OCI-LY1 (cell line): ENCODE results near the gene DSG1.

Source experiments
- H2AFZ ChIP-seq: fragments of 200-600 bp; sonication (generic), shearing (Covaris generic); 2 replicates; pipeline ENCODE4 v1.6.0; 2014; ENCODE audit warnings: antibody characterized with exemption, mild to moderate bottlenecking, low read length
- H3F3A ChIP-seq: fragments of 200-600 bp; sonication (generic), shearing (Covaris generic); 2 replicates; pipeline ENCODE4 v1.6.0; 2014; ENCODE audit warnings: mild to moderate bottlenecking, antibody characterized with exemption, low read length, moderate library complexity; ENCODE audit not compliant: insufficient read depth
- H3K27ac ChIP-seq: fragments of 200-600 bp; sonication (generic); 2 replicates; pipeline ENCODE4 v1.5.1; 2014; ENCODE audit warnings: low read length, mixed run types, mild to moderate bottlenecking, low read depth; ENCODE audit not compliant: poor library complexity, severe bottlenecking
- H3K27me3 ChIP-seq: fragments of 200-600 bp; sonication (generic); 2 replicates; pipeline ENCODE4 v1.6.0; 2014; ENCODE audit warnings: antibody characterized with exemption, mild to moderate bottlenecking, low read length, moderate library complexity; ENCODE audit not compliant: insufficient read depth
- H3K36me3 ChIP-seq: fragments of 200-600 bp; sonication (generic); 2 replicates; pipeline ENCODE4 v1.6.1; 2014; ENCODE audit warnings: mild to moderate bottlenecking, antibody characterized with exemption, low read length, moderate library complexity, mixed read lengths; ENCODE audit not compliant: insufficient read depth
- H3K4me1 ChIP-seq: fragments of 200-600 bp; sonication (generic); 2 replicates; pipeline ENCODE4 v1.5.1; 2014; ENCODE audit warnings: mild to moderate bottlenecking, low read length, moderate library complexity; ENCODE audit not compliant: insufficient read depth, severe bottlenecking
- H3K4me2 ChIP-seq: fragments of 200-600 bp; sonication (generic), shearing (Covaris generic); 2 replicates; pipeline ENCODE4 v1.6.1; 2014; ENCODE audit warnings: low read length
- H3K4me3 ChIP-seq: fragments of 200-600 bp; sonication (generic); 2 replicates; pipeline ENCODE4 v1.5.1; 2014; ENCODE audit warnings: low read length, low read depth, mild to moderate bottlenecking, mixed read lengths; ENCODE audit not compliant: poor library complexity, severe bottlenecking
- H3K79me2 ChIP-seq: fragments of 200-600 bp; shearing (Covaris generic); 2 replicates; pipeline ENCODE4 v1.6.1; 2016; ENCODE audit warnings: mixed run types, low read length, mixed read lengths; ENCODE audit not compliant: insufficient read depth
- H3K9ac ChIP-seq: fragments of 200-600 bp; sonication (generic), shearing (Covaris generic); 2 replicates; pipeline ENCODE4 v1.6.1; 2014; ENCODE audit warnings: mild to moderate bottlenecking, low read length, mixed read lengths
- H3K9me2 ChIP-seq: fragments of 200-600 bp; sonication (generic), shearing (Covaris generic); 2 replicates; pipeline ENCODE4 v1.6.1; 2014; ENCODE audit warnings: low read depth, mild to moderate bottlenecking, low read length, mixed read lengths
- H3K9me3 ChIP-seq: fragments of 200-600 bp; shearing (Covaris generic); 2 replicates; pipeline ENCODE4 v1.6.1; 2014; ENCODE audit warnings: low read length, mixed read lengths
- H4K20me1 ChIP-seq: fragments of 200-600 bp; sonication (generic), shearing (Covaris generic); 2 replicates; pipeline ENCODE4 v1.6.0; 2016; ENCODE audit warnings: mild to moderate bottlenecking, low read length; ENCODE audit not compliant: insufficient read depth
- EZH2 ChIP-seq: fragments of 200-600 bp; sonication (generic), shearing (Covaris generic); IDR thresholded peaks from 2 replicates; pipeline ENCODE4 v1.8.0; 2017; ENCODE audit warnings: borderline replicate concordance, mixed run types, mild to moderate bottlenecking, antibody characterized with exemption, low read length, moderate library complexity, mixed read lengths
- TF ChIP-seq, protein P1 (sequence below): fragments of 200-600 bp; sonication (generic), shearing (Covaris generic); IDR thresholded peaks from 2 replicates; pipeline ENCODE4 v1.5.1; 2017; ENCODE audit warnings: mild to moderate bottlenecking, antibody characterized with exemption, low read length, moderate library complexity, mixed read lengths

The DSG1 gene

DNA sequence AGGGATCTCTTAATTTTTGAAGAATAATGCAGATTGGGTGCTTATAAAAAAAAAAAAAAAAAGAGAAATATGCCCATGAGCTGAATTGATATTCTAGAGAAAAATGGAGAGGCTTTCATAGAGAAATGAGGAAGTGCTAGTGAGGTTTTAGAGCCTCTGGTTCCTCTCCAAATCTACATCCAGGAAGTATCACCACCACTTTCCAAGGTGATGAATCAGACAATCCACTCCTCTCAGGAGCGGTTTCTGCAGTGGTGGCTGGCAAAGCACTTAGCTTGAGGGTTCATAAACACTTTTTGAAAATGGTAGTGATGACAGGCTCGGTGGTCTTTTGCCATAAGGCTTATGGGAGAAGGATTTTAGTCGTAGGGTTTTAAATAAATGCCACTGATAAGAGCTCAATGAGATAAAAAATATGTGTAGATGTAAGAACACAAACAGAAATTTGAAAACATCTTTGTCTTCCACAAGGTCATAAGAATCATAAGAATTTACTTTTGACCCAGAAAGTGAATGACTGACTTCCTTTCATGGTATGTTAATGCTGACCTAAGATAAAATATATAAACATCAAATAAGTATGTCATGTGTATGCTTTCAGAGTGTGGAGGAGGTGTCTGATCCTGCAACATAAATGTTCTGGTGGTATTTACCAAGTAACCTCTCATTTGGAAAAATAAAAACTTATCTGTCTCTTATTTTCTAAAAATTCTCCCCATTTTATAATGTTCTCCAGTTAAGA is 42.1 kb upstream of the DSG1 start:
- Histone ChIP-seq H3K79me2 (no peaks in the 10 kb centered on the region), H3K36me3 (no peaks in the 10 kb centered on the region), H3K4me1 (no peaks in the 10 kb centered on the region), H3K9ac (no peak overlapping the region), H2AFZ (no peak overlapping the region), H3K27me3 (no peaks in the 10 kb centered on the region), H3K9me2 (no peaks in the 10 kb centered on the region), H3K9me3 (no peaks in the 10 kb centered on the region), H3K4me2 (no peak overlapping the region), H3K27ac (no peak overlapping the region), H3K4me3 (no peak overlapping the region), H3F3A (no peaks in the 10 kb centered on the region), H4K20me1 (no peaks in the 10 kb centered on the region)
- TF ChIP-seq, protein P1, sequence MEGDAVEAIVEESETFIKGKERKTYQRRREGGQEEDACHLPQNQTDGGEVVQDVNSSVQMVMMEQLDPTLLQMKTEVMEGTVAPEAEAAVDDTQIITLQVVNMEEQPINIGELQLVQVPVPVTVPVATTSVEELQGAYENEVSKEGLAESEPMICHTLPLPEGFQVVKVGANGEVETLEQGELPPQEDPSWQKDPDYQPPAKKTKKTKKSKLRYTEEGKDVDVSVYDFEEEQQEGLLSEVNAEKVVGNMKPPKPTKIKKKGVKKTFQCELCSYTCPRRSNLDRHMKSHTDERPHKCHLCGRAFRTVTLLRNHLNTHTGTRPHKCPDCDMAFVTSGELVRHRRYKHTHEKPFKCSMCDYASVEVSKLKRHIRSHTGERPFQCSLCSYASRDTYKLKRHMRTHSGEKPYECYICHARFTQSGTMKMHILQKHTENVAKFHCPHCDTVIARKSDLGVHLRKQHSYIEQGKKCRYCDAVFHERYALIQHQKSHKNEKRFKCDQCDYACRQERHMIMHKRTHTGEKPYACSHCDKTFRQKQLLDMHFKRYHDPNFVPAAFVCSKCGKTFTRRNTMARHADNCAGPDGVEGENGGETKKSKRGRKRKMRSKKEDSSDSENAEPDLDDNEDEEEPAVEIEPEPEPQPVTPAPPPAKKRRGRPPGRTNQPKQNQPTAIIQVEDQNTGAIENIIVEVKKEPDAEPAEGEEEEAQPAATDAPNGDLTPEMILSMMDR: no peak
- TF ChIP-seq EZH2: no peak

DNA sequence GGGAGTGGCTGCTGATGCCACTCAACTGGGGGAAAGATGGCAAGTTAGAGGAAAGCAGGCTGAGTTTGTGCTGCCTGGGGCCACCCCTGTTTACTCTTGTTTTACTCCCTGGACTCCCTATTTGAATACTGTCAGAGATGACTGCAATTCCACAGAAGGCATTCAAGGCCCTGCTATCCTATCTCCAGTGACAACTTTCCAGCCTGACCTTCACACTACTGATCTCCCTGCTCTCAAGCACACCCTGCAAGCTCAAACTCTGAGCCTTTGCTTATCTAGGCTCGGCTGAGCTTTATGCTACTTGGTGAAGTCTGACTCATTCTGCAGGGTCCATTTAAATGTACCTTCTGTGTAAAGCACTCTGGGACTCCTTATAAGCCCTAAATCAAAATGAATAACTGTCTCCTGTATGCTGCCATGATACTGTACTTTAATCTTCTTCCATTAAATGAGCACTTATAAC is 39.3 kb upstream of the DSG1 start:
- H3K9me2 ChIP-seq: no peaks in the 10 kb centered on the region
- no peaks in the 10 kb centered on the region for H3K9me3 ChIP-seq
- H4K20me1 ChIP-seq: no peaks in the 10 kb centered on the region
- no peak overlapping the region for H3K4me2 ChIP-seq
- H3K9ac ChIP-seq: no peak overlapping the region
- no peaks in the 10 kb centered on the region for H3F3A ChIP-seq
- H3K4me3 ChIP-seq: no peak overlapping the region
- H3K27ac ChIP-seq: no peak overlapping the region
- no peaks in the 10 kb centered on the region for H3K4me1 ChIP-seq
- no peak for TF ChIP-seq EZH2
- TF ChIP-seq, protein P1: no peak
- no peaks in the 10 kb centered on the region for H3K79me2 ChIP-seq
- H3K27me3 ChIP-seq: no peaks in the 10 kb centered on the region
- no peak overlapping the region for H2AFZ ChIP-seq
- H3K36me3 ChIP-seq: no peaks in the 10 kb centered on the region

DNA sequence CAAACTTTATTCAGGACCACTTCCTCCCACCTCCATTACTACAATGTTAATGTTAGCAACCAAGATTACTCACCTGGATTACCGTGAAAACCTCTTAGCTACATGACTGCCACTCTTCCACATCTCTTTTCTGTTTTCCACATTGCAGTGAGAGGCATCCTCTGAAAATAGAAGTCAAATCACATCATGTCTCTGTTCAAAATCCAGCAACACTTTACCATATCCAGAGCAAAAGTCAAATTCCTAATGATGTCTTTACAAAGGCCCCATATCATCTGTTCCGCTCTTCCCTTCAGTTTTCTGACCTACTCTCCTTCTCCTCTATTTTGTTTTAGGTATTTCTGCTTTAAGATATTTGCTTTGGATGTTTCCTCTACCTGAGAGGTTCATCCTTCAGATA is 37.5 kb upstream of the DSG1 start:
- H3K4me2 ChIP-seq: no peak overlapping the region
- no peaks in the 10 kb centered on the region for H3K4me1 ChIP-seq
- H3F3A ChIP-seq: no peaks in the 10 kb centered on the region
- H3K36me3 ChIP-seq: no peaks in the 10 kb centered on the region
- no peak overlapping the region for H3K9ac ChIP-seq
- no peak overlapping the region for H3K27ac ChIP-seq
- no peaks in the 10 kb centered on the region for H3K27me3 ChIP-seq
- no peak overlapping the region for H2AFZ ChIP-seq
- H3K9me2 ChIP-seq: no peaks in the 10 kb centered on the region
- H4K20me1 ChIP-seq: no peaks in the 10 kb centered on the region
- TF ChIP-seq EZH2: no peak
- TF ChIP-seq, protein P1: no peak
- no peaks in the 10 kb centered on the region for H3K9me3 ChIP-seq
- H3K79me2 ChIP-seq: no peaks in the 10 kb centered on the region
- H3K4me3 ChIP-seq: no peak overlapping the region
